ENCODE measurements around the gene SSU72.
A peak's percentile ranks its signal among the peaks of the same experiment; 100 is the strongest.
"Not testable (repeated sequence)": the region's sequence is repeated elsewhere in the genome, so short reads cannot be mapped to it uniquely, and the experiment has no call there.

Gene SSU72

DNA sequence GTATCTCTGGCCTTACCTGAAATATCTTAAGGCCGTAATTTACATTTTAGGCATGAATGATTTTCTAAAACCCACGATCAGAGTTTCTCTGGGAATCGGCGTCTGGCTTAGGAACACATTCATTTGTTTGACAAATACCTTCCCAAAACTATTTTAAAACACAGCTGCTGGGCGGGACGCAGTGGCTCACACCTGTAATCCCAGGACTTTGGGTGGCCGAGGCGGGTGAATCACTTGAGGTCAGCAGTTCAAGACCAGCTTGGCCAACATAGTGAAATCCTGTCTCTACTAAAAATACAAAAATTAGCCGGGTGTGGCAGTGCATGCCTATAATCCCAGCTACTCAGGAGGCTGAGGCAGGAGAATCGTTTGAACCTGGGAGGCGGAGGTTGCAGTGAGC, 17.7 kb downstream of the SSU72 start:
- DNase-seq, result not testable (repeated sequence)

DNA sequence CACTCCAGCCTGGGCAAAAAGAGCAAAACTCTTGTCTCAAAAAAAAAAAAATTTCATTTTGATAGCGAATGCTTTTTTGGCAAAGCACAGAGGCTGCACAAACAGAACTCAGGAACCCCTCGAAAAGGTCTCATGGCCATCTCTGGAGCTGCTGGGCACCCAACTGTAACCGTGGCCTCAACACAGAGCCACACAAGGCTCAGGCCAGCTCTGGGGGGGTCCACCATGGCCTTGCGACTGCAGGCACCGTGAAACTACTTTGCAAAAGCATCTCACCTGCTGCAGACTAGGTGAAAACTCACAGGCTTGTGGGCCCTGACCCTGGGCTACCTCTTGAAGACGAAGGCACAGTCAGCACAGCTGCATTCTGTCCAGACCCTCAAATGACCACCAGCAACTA, 18.2 kb downstream of the SSU72 start:
- DNase-seq, result no peak

DNA sequence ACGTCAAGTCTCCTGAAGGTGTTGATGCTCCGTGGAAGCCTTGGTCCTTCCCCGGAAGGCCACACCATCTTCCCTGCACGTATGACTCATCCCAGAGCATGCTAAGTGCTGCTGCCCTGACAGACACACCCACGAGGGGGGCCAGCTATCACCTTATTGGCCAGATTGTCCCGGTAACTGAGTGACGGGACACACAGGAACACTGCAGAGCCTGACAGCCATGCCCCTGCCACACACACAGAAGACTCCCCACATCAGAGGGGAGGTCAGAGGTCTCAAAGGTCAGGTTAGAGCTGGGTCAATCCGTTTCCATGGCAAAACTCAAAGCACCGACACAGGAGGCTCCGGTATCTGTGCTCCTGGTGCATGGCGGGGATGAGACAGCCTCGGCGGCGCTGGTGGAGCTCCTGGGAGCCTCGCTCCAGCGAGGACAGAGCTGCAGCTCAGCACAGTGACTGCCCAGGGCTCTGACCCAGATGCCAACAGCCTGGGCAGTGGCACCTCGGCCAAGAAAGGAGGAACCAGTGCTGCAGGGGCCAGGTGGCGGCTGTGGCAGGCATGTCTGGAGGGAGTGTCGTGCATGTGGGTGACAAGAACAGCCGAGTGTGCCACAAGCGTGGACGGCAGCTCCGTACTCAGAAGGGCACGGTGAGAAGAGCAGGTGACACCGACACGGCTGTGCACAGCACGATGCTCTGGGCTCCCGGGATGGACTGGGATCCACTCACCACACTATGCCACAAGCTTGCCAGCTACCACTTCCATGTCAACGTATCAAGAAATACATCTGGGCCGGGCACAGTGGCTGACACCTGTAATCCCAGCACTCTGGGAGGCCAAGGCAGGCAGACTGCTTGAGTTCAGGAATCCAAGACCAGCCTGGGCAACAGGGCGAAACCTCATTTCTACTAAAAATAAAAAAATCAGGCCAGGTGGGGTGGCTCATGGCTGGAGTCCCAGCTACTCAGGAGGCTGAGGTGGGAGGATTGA, 19.4 kb downstream of the SSU72 start:
- DNase-seq, result no peak

DNA sequence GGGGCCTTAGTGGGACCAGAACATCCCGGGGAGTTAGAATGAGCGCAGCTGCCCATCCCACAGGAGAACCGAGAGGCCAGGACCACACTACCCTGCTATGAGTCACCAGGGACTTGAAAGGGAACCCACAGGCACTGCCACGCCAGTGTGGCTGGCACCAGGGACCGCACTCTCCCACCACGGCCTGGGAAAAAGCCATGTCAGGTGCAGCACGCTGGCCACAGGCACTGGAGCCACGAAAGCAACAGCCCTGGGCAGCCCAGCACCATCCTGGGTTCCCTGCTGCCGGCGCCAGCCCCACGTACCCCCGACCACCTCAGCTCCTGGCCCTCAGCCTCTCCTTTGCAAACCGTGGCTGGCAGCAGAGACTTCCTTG, 20.1 kb downstream of the SSU72 start:
- no peak for DNase-seq

DNA sequence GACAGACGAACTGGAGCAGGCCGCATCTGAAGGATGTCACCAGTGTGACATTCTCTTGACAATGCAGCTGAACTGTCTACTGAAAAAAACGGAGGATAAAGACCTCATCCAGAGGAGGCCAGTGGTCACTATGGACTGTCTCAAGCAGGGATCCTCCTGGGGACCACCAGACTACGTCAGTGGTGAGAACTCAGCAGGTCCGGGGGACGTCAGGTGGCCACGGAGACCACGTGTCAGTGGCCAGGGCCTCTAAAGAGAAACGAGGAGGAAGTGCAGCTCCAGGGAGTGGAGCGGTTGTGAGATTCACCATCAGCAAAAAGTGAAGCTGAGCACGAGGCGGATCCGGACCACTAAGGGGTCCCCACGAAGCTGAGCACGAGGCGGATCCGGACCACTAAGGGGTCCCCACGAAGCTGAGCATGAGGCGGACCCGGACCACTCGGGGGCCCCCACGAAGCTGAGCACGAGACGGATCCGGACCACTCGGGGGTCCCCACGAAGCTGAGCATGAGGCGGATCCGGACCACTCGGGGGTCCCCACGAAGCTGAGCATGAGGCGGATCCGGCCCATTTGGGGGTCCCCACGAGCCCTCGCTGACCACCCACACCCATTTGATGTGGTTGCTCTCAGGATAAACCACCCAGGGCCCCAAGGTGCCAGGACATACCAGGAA, 20.7 kb downstream of the SSU72 start:
- DNase-seq, result no peak

DNA sequence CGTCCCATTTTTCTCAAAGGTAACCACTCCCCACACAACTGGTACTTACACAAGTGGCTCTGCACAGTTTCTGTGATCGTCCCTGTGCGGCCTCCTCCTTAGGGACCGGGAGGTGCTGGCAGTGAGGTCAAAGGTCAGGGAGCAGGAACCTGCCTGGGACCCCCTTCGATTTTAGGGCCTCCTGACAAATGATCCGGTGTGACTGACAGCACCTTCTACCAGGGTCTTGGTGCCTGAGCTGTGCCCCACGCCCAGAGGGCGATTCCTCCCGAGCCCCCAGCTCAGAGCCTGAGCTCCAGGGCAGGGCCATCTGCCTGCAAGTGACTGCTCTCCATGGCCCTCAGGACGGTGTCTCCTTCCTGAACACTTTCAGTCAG, 22.4 kb downstream of the SSU72 start:
- DNase-seq, result no peak

DNA sequence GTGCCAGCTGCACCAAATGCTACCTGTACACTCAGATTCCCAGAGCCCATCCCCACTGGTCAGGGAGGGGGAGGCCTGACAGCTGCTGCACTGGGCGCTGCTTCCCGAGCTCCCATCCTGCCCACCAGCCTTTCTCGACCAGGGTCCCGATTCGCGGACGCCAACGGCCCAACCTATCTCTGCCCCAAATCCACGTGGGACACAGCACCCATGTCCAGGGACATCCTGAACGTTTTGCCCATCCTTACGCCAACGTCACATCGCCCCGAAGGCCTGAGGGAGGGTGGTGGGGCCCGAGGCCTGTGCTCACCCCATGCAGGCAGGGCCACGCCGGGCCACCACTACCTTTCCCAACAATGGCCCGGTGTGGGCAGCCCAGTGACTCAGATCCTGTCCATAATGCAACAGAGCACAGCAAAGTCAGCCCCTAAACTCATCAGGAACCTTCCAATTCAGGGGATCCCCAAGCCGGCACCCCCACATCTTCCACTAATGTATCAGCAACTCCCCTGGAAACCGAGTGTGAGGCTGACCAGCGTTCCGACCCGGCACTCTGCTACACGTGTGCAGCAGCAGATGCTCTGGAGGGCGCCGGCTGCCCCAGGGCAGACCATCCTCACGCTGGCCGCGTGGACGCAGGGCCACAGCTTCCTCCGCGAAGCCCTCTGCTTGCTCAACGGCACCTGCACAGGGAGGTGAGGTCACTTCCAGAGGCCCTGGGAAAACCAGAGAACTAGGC, 23.0 kb downstream of the SSU72 start:
- DNase-seq, result no peak

DNA sequence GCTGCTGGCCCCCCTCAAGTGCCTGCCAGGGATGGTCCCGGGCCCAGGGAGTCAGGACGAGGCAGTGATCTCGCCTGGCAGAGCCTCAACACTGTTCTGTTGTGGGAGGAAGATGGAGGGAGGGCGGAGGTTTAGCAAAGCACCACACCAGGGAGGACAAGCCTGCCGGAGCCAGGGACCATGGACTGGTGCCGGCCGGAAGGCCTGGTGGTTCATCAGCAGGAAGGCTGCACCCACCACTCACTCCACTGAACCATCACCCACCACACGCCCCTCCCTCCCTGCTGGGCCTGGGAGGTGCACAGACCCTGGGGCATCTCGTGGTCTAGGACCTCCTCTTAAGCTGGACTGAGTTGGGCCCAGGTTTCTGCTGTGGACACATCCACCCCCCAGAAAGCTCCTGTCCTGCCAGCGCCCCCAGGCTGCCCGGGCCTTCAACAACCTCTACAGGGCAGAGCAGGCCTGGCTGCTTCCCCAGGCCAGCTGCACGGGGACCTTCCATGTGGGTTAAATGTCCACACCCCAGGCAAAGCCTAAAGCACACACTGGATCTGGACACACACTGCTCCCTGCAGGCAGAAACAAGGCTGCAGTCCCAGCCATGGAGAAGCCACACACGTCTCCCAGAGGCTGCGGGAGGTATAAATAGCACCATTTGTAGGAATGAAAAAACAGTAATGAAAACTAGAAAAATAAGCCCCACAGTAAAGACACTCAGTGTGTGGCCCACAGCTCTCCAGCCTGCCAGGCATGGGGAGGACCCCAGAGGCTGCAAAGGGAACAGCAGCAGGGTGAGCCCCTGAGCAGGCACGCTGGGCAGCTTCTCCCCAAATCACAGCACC, 23.9 kb downstream of the SSU72 start:
- no peak for DNase-seq

DNA sequence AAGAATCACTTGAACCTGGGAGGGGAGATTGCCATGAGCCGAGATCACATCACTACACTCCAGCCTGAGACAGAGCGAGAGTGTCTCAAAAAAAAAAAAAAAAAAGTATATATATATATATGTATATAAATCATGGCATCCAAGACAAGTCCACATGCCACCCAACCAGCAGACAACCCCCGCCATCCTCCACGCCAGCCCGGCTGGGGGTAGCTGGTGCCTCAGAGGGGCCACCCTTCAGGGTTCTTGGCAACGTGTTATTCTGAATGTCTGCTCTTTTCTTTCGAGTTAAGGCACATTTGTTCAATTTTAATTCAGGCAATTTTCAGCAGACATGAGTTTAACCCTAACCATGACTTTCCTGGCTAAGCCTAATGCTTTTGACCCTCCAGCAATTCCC, 24.6 kb downstream of the SSU72 start:
- DNase-seq, result no peak

DNA sequence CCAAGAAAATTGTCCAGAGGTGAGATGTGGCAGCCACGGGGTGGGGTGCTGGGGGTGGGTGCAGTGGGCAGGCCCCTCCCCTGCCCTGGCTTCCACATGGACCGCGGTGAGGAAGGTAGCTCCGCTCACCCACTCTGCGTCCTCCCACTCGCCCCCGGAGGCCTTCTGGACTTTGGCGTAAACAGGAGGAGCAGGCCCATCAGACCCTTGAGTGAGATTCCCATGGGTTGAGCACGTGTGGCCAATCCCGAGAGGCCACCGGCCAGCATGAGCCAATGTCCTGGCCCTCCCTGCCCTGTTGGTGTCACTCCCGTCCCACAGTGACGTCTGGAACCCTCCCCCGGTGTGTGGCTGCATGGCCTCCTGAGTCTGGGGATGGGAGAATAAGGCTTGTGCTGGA, 26.1 kb downstream of the SSU72 start:
- no peak for DNase-seq

DNA sequence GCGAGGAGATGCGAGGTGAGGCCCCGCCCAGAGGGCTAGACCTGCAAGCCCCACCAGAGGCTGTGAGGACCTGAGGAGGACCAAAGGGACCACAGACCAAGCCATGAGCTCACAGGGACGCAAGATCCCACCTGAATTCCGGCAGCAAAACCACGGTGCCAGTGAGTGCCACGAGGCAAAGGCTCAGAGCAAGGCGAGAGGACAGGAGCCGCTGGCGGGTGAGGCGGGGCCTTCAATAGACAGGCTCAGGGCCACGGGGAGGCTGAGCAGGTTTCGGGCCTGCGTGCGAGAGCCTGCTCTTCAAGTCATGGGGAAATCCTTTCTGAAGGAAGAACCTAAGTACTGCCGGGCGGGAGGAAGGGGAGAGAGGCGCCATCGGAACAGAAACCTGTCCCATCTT, 27.2 kb downstream of the SSU72 start:
- DNase-seq, result no peak

DNA sequence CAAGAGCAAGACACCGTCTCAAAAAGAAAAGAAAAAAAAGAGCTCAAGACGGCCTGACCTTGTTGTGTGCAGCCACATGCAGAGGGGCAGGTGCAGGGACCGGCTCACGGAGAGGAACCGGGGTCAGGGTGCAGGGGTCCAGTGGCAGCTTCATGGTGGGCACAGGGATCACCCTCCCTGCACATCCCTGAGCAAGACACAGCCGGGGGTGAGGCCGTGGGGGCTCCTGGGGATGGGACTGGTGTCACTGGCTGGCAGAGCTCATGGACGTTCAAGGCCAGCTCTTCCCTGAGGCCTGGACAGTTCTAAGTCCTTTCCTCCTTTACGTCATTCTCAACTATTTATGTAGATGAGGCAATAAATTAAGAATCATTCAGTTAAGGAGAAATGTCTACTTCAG, 27.7 kb downstream of the SSU72 start:
- no peak for DNase-seq

DNA sequence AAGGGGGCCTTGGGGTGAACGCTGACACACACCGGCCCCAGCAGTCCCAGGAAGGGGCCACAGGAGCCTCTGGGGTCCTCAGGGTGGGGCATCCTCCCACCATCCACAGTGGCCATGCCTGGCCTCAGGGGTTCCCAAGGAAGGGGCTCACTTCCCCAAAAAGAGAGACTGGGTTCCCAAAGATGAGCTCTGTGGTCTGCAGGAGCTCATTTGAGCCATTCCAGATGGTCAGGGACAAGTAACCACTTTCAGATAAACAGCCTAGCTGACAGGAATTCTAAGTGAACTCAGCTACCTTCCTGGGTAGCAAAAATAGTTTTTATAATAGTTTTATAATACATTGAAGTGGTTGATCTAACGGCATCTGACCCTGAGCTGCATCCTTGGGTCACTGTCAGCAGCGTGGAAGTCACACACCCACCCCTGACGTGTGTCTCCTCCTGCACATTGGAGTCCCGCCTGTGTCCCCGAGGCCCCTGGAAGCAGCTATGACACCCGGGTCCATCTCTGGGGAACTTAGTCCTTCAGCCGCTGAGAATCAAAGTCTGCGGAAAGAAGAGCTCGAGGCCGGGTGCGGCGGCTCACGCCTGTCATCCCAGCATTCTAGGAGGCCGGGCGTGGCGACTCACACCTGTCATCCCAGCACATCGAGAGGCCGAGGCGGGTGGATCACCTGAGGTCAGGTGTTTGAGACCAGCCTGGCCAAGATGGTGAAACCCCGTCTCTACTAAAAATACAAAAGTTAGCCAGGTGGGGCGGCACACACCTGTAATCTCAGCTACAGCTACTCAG, 28.5 kb downstream of the SSU72 start:
- no peak for DNase-seq

DNA sequence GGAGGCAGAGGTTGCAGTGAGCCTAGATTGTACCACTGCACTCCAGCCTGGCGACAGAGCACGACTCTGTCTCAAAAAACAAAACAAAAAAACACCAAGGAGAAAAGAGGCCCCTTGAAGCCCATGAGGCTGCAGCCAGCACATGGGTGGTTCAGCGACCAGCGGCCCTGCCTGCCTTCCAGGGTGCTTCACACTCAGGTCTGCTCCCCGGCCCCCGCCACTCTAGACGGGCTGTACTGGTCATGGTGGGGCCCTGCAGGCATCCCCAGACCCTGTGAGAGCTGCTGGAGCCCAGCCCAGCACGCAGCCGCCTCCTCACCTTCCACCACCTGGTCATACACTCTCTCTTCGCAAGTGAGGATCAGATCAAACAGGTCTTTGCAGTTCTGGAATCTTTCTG, 30.1 kb downstream of the SSU72 start:
- no peak for DNase-seq

DNA sequence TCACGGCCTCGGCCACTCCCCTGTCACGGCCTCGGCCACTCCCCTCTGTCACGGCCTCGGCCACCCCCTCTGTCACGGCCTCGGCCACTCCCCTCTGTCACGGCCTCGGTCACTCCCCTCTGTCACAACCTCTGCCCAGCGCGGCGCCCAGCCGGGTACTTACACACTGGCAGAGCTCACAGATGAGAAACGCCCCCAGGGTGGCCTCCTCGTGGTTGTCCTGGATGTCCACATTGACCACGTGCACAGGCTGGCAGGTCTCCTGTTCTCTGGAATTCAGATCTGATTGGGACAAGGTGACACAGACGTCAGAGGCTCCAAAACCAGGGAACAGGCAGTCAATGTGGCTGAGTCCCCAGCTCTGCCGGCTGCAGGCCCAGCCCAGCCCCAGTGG, 31.0 kb downstream of the SSU72 start:
- no peak for DNase-seq

DNA sequence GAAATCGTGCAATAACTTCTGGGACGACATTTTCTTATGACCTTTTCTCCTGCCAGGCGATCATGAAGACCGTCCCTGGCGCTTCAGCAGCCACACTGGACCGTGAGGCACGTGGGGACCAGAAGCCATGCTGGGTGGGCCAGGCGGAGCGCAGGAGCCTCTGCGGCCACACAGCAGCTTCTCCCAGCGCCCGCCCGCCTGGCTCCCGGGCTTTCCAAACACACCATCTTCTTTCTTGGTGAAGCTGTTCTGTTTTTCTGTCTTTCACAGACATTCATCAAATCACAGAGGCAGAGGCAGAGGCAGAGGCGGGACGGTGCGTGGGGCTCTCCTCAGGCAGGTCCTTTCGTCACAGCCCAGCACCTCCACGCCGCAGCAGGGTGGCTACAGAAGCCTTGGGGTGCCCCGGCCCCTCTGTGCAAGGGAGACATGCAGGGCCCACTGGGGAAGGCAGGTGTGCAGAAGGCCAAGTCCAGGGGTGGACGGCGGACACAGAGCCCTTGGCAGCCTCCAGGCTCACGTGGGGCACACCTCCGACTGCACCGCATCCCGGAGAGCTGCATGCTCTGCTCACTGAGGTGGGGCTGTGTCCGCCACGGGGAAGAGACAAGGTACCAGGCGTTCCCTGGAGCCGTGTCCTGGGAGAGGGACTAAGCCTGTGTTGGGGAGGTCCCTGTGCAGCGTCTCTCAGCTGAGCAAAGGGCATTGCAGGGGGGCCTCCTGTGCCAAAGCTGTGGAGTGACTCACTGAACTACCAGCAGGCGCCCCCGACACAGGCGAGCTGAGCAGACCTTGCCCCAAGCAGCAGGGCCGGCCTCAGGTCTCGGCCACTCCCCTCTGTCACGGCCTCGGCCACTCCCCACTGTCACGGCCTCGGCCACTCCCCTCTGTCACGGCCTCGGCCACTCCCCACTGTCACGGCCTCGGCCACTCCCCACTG, 31.6 kb downstream of the SSU72 start:
- DNase-seq, result peak; percentile 17

DNA sequence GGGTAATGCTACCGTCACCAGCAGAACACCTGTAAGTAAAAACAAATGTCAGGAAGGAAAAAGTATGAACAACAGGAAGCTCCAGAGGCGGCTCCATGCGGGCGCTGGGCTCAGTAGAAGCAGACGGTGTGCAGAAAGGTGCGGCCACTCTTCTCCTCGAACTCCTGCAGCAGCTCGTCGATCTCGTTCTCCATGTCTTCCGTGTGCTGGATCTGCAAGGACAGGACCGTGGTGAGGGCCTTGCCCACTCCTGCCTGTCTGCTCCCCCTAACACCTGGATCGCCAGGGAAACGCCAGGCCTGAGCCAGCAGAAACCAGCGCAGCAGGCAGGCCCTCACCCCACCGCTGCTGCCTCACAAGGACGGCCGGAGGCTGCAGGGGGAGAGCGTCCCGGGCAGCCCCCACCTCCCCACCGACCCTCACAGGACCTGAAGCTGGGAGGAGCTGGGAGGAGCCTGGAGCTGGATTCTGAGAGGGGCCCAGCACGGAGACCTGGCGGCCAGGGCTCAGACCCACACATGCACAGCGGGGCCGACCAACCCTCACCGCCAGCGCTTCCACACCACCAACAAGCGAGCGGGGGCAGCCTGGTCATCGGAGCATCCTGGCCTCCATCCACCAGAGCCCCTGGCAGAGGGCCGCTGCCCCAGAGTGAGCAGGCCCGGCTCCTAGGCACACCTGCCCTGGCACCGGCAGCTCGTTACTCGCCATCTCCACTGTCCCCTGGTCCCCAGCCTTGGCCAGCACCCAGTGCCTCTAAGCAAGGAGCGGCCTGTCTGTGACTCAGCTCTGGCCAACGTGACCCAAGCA, 32.5 kb downstream of the SSU72 start:
- no peak for DNase-seq

DNA sequence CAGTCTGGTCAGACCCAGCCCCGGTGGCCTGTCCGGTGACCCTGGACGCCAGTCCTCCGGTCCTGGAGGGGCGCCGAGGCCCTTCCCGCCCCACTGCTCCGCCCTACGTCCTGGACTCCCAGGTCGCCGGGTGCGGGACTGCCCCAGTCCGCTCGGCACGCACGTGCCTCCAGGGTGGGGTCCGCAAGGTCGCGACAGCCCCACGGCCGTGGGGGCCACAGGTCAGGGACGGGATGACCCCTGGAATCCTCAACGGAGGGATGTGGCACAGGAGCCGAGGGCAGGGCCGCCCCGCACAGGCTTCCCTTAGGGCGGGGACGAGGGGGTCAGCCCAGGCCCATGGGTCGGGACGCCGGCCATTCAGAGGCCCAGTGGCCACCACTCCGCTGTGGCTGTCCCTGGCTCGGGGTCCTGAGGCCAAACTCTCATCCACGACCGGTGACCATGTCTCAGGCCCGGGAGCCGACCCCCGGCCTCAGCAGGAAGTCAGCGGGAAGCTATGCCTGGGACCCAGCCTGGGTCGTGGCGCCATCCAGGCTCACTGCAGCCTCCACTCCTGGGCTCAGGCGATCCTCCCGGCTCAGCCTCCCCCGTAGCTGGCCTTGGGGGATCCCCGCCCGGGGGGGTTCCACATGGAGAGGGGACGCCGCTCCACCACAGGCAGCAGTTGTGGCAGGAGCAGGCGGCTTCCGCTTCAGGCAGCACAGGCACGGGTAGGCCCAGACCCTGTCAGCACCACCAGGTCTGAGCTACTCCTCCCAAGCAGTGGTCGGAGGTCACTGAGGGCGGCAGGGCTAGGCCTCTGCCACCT, 33.6 kb downstream of the SSU72 start:
- DNase-seq, result no peak

Measured in activated CD4-positive, alpha-beta T cell treated with anti-CD3 and anti-CD28 coated beads for 48 hours (primary cell).